Measurements from ENCODE around the gene CNTN4. TPM values are rescaled to one million over a fixed set of nuclear protein-coding genes. Genes with fewer than 3 reads are reported as not detected.

The CNTN4 gene
- total RNA-seq, 1 experiment from 2014 or later, result not detected

- H3K36me3 Mint-ChIP-seq, result peaks cover 70% of the 10 kb centered on the region
- no peak for ATAC-seq
- CTCF ChIA-PET, result no interaction called here
- peaks cover 5% of the 10 kb centered on the region; the same call in 1 of the 2 replicates for H3K27me3 Mint-ChIP-seq (ENCODE audit: low read depth)
- no peaks in the 10 kb centered on the region for H3K4me1 Mint-ChIP-seq
- no peak for DNase-seq (ENCODE audit: low spot score)
- no peak overlapping the region for H3K27ac Mint-ChIP-seq
- H3K9me3 Mint-ChIP-seq, result peaks cover 85% of the 10 kb centered on the region
- no peak overlapping the region for H3K4me3 Mint-ChIP-seq
- POLR2A ChIA-PET, result no interaction called here
- TF ChIP-seq FOXP1 (CRISPR knock-in tag; IDR thresholded peaks at IDR 0.05; ENCODE audit: borderline replicate concordance) (no peak), JUN (CRISPR knock-in tag; IDR thresholded peaks at IDR 0.05) (no peak), ARID4B (CRISPR knock-in tag; IDR thresholded peaks at IDR 0.05; ENCODE audit: borderline replicate concordance) (no peak), ZNF512 (CRISPR knock-in tag; IDR thresholded peaks at IDR 0.05; ENCODE audit: borderline replicate concordance) (no peak), IRF1 (CRISPR knock-in tag; IDR thresholded peaks at IDR 0.05) (no peak), ERG (CRISPR knock-in tag; IDR thresholded peaks at IDR 0.05) (no peak), ZNF281 (CRISPR knock-in tag; IDR thresholded peaks at IDR 0.05) (no peak), MLX (CRISPR knock-in tag; IDR thresholded peaks at IDR 0.05) (no peak), CBFB (CRISPR knock-in tag; IDR thresholded peaks at IDR 0.05; ENCODE audit: low read depth) (no peak), PRDM15 (CRISPR knock-in tag; IDR thresholded peaks at IDR 0.05) (no peak), RELA (CRISPR knock-in tag; IDR thresholded peaks at IDR 0.05; ENCODE audit: borderline replicate concordance) (no peak), ZNF671 (CRISPR knock-in tag; IDR thresholded peaks at IDR 0.05) (no peak), USF1 (CRISPR knock-in tag; IDR thresholded peaks at IDR 0.05) (no peak), USF2 (CRISPR knock-in tag; IDR thresholded peaks at IDR 0.05) (no peak), HMGXB4 (CRISPR knock-in tag; IDR thresholded peaks at IDR 0.05) (no peak), PREB (CRISPR knock-in tag; IDR thresholded peaks at IDR 0.05; ENCODE audit: borderline replicate concordance) (no peak)
These were observed 112.9 kb downstream of the CNTN4 start for GRCh38 chr3:2211568-2211967.
